ENCODE data around the gene KDM1B.
"Not testable (repeated sequence)": the region's sequence is repeated elsewhere in the genome, so short reads cannot be mapped to it uniquely, and the experiment has no call there.

The KDM1B gene

GRCh38 chr6:18228590-18228989 is 73.4 kb downstream of the KDM1B start:
- not testable (repeated sequence) for DNase-seq (ENCODE audit: low read depth)

GRCh38 chr6:18231856-18232255 is 76.6 kb downstream of the KDM1B start:
- not testable (repeated sequence) for DNase-seq (ENCODE audit: low read depth)

- DNase-seq (ENCODE audit: low read depth): not testable (repeated sequence)
Measured at GRCh38 chr6:18233770-18234169, 78.5 kb downstream of the KDM1B start.

GRCh38 chr6:18234564-18234963 is 79.3 kb downstream of the KDM1B start:
- no peak for DNase-seq (ENCODE audit: low read depth)

- DNase-seq (ENCODE audit: low read depth): no peak
Measured at GRCh38 chr6:18235524-18235923, 80.3 kb downstream of the KDM1B start.

- DNase-seq (ENCODE audit: low read depth): no peak
Measured at GRCh38 chr6:18237167-18237566, 81.9 kb downstream of the KDM1B start.

- DNase-seq (ENCODE audit: low read depth): no peak
Measured at GRCh38 chr6:18240230-18240629, 85.0 kb downstream of the KDM1B start.

GRCh38 chr6:18241208-18242038 is 86.2 kb downstream of the KDM1B start:
- DNase-seq (ENCODE audit: low read depth): peak; percentile 64

- DNase-seq (ENCODE audit: low read depth): peak; percentile 96
Measured at GRCh38 chr6:18242062-18242851, 87.0 kb downstream of the KDM1B start.

GRCh38 chr6:18243302-18243893 is 88.2 kb downstream of the KDM1B start:
- DNase-seq (ENCODE audit: low read depth): no peak

GRCh38 chr6:18244251-18244650 is 89.0 kb downstream of the KDM1B start:
- DNase-seq (ENCODE audit: low read depth): no peak

- DNase-seq (ENCODE audit: low read depth): no peak
Measured at GRCh38 chr6:18245079-18245478, 89.9 kb downstream of the KDM1B start.

- DNase-seq (ENCODE audit: low read depth): no peak
Measured at GRCh38 chr6:18245642-18246041, 90.4 kb downstream of the KDM1B start.

GRCh38 chr6:18246205-18246604 is 91.0 kb downstream of the KDM1B start:
- no peak for DNase-seq (ENCODE audit: low read depth)

- no peak for DNase-seq (ENCODE audit: low read depth)
Measured at GRCh38 chr6:18247002-18247401, 91.8 kb downstream of the KDM1B start.

GRCh38 chr6:18248698-18249097 is 93.5 kb downstream of the KDM1B start:
- DNase-seq (ENCODE audit: low read depth): no peak

GRCh38 chr6:18249271-18249670 is 94.0 kb downstream of the KDM1B start:
- DNase-seq (ENCODE audit: low read depth): no peak

GRCh38 chr6:18253635-18254034 is 98.4 kb downstream of the KDM1B start:
- DNase-seq (ENCODE audit: low read depth): no peak

- no peak for DNase-seq (ENCODE audit: low read depth)
Measured at GRCh38 chr6:18254793-18255192, 99.6 kb downstream of the KDM1B start.

- DNase-seq (ENCODE audit: low read depth): peak; percentile 80
Measured at GRCh38 chr6:18259675-18260447, 104.6 kb downstream of the KDM1B start.

GRCh38 chr6:18260448-18261106 is 105.4 kb downstream of the KDM1B start:
- peak; percentile 64 for DNase-seq (ENCODE audit: low read depth)
